LNCaP clone FGC (cell line): Measurements from ENCODE around the gene CCDC188.
A peak's percentile ranks its signal among the peaks of the same experiment; 100 is the strongest.

Source experiments
- DNase-seq: peaks from one replicate; pipeline ENCODE4 v3.0.0-alpha.2; 2011; ENCODE audit warnings: low read depth
- H3K4me3 ChIP-seq: 2 replicates; pipeline ENCODE4 v1.5.1; 2011; ENCODE audit warnings: mild to moderate bottlenecking, low read depth, low read length, control low read depth
- TF ChIP-seq, protein P1 (sequence below): IDR thresholded peaks from 2 replicates; pipeline ENCODE4 v1.5.1; 2012; ENCODE audit warnings: mild to moderate bottlenecking; ENCODE audit not compliant: control insufficient read depth, insufficient read depth; ENCODE audit errors: extremely low read depth

CCDC188 gene

DNA sequence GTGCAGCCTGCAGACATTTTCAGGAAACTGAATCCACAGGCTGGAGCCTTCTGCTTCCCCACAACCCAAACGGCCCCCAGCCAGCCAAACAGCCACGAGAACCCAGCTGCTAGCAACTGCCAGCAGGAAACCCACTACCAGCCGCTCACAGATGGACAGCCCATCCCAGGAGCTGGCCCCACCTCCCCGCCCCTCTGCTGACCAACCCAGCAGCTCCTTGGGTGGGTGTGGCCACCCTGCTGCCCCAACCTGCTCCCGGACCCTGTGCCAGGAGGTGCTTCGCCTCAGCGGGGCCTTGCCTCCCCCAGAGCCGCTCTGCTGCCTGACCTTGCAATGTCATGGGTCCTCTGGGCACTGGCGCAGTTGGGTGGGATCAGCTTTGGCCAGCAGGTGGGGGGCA lies 8.2 kb upstream of the CCDC188 start:
- no peak overlapping the region for H3K4me3 ChIP-seq
- TF ChIP-seq, protein P1, sequence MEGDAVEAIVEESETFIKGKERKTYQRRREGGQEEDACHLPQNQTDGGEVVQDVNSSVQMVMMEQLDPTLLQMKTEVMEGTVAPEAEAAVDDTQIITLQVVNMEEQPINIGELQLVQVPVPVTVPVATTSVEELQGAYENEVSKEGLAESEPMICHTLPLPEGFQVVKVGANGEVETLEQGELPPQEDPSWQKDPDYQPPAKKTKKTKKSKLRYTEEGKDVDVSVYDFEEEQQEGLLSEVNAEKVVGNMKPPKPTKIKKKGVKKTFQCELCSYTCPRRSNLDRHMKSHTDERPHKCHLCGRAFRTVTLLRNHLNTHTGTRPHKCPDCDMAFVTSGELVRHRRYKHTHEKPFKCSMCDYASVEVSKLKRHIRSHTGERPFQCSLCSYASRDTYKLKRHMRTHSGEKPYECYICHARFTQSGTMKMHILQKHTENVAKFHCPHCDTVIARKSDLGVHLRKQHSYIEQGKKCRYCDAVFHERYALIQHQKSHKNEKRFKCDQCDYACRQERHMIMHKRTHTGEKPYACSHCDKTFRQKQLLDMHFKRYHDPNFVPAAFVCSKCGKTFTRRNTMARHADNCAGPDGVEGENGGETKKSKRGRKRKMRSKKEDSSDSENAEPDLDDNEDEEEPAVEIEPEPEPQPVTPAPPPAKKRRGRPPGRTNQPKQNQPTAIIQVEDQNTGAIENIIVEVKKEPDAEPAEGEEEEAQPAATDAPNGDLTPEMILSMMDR: no peak
- DNase-seq: no peak

DNA sequence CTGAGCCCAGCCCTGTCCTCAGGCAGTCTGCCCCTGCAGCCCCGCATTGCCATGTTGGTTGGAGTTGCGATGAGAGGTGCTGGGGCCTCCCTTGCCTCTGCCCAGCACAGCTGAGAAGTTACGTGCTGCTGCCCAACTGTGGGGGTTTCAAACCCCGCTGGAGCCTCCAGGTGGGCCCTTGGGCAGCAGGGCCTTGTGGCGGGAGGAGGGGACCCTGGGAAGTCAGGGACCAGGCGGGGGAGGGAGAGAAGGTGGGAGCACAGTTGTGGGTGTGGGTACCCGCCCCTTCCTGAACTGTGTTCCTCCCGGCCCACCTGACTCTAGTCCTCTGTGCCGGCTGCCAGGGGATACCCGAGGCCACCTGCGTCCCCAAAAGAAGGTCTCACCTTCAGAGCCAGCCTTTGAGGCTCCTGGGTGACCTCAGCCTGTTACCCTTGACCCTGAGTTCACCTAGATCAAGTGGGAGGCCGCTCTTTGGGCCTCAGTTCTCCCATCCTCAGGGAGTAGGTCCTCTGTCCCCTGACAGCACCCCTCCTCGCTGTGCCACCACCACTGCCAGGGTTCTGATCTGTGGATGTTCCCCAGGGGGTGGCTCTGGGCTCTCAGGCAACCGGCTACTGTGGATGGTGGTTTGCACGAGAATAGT lies 7.7 kb upstream of the CCDC188 start:
- no peak overlapping the region for H3K4me3 ChIP-seq
- TF ChIP-seq, protein P1: no peak
- DNase-seq: no peak

DNA sequence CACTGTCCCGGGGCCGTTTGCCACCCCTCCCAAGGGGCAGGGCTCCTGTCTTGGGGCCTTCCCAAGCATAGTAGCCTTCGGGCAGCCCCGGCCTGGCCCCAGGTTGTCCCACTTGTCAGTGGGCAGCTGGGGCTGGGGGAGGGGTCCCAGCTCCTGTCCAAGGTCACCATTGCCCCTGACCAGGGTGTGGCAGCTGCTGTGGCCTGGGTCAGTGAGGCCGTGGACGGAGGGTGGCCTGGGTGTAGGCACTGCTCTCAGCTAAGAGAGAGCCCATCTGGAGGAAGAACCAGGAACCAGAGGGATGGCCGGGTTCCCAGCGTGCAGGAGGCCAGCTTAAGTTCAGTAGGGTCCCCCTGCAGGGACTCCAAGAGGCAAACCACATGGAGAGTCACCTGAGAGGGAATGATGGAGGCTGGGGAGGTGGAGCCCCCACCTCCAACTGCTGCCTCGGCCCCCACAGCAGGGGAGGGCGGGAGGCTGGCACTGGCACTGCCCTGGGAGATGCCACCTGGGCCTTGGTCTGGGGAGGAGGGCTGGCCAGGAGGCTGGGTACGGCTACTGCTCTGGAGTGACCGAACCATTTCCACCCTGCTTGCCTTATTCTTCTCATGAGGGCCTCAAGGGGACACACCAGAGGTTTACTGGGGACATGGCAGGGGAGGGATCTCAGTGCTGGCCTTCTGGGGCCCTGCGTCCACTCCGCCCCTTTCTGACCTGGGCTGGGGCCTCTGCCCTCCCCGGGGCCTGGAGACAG lies 6.8 kb upstream of the CCDC188 start:
- TF ChIP-seq, protein P1: no peak
- H3K4me3 ChIP-seq: no peak overlapping the region
- no peak for DNase-seq

DNA sequence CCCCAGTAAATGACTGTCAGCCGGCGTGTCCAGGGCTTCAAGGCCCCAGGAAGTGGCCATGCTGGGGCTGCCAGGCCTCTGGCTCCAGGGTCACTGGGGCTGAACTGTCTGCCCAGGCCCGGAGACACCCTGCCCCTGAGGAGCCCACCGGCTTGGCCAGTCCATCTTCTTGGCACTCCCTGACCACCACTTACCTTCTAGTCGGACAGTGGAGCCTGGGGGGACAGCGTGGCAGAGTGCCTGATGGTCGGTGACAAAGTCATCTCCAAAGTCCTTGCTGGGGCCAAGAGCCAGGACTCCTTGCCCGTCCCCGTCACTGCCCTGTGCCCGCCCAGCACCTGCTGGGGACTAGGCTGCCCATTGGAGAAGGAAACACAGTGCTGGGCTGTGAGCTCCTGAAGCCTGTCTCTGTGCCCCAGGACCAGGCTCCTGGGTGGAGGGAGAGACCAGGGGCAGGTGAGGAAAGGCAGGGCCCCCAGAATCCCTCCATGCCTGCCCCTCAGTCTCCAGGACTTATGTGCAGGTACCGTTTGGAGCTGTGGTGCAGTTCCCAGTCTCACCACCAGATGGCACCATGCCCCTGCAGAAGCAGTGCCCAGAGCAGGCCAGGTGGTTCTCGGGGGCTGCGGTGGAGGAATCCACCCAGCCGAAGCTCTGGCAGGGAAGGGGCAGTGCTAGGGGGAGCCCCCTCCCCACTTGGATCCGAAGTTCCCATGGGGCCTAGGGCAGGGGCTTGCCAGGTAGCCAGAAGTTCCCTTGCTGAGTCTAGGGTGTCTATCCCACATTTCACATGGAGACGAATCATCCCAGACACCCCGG lies 6.0 kb upstream of the CCDC188 start:
- DNase-seq: peak; percentile 27
- TF ChIP-seq, protein P1: peak; percentile 97

DNA sequence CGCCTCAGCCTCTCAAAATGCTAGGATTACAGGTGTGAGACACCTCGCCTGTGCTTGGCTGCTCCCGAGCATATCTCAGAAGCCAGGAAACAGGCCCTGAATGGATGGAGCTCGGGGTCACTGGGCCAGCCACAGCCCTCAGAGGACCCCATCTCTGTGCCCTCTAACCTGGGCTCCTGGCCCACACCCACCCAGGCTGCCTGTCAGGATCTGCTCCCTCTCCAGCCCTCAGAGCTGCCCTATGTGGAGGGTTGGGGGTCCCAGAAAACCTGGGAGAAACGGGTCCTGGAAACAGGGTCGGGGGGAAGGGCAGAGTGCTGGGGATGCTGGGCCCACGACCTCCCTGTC lies 5.2 kb upstream of the CCDC188 start:
- DNase-seq: no peak
- TF ChIP-seq, protein P1: no peak
- H3K4me3 ChIP-seq: no peak overlapping the region

More for the DNA sequence above, 6.0 kb upstream of the CCDC188 start:
- no peak overlapping the region for H3K4me3 ChIP-seq

DNA sequence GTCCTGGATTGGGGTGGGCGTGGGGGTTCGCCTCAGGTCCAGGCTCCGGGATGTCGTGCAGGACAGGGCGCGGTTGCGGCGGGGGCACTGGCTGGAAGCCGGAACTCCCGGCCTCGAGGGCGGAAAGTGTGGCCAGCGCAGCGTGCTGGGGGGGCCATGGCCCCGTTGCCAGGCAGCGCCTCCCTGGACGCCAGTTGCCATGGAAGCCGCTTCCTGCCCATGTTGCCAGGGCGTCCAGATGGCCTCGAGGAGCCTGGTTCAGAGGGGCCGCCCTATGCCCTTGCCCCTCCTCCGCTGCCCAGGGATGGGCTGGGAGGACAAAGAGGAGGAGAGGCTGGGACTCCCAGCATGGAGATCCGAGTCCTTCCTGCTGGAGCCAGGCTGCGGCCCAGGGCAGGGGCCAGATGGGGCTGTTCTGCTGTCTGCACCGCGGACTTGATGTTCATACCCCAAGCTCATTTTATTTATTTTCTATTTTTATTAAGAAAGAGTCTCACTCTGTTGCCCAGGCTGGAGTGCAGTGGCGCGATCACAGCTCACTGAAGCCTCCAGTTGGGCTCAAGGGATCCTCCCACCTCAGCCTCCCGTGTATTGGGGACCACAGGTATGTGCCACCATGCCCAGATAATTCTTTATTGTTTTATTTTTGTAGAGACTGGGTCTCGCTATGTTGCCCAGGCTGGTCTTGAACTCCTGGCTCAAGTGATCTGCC lies 4.6 kb upstream of the CCDC188 start:
- no peak overlapping the region for H3K4me3 ChIP-seq
- DNase-seq: no peak
- TF ChIP-seq, protein P1: no peak
